ENCODE measurements around the gene LINGO3. TPM values are rescaled to one million over a fixed set of nuclear protein-coding genes. Genes with fewer than 3 reads are reported as not detected.

Gene LINGO3
- polyA plus RNA-seq, 1 donor from 2014 or later, result 2.7 TPM

GRCh38 chr19:2315121-2315817 lies 7.3 kb upstream of the LINGO3 start:
- H3K79me2 ChIP-seq (replicated peaks; ENCODE audit: insufficient read depth, low read length), result no peaks in the 10 kb centered on the region
- no peaks in the 10 kb centered on the region for H3K9me3 ChIP-seq (ENCODE audit: low read length)
- H3F3A ChIP-seq (ENCODE audit: insufficient read depth, low read length, poor library complexity, severe bottlenecking), result no peaks in the 10 kb centered on the region
- no peaks in the 10 kb centered on the region for H3K27me3 ChIP-seq (ENCODE audit: insufficient read depth, low read depth, low read length)
- no peak overlapping the region for H3K27ac ChIP-seq (ENCODE audit: low read length)
- no peaks in the 10 kb centered on the region for H3K9me2 ChIP-seq (ENCODE audit: insufficient read depth, low read length)
- no peak overlapping the region for H3K9ac ChIP-seq (ENCODE audit: low read length)
- no peak overlapping the region for H2AFZ ChIP-seq (ENCODE audit: low read depth, low read length)
- no peaks in the 10 kb centered on the region for H4K20me1 ChIP-seq (ENCODE audit: insufficient read depth)
- no peak overlapping the region for H3K4me3 ChIP-seq (ENCODE audit: low read length)
- no peak overlapping the region for H3K4me2 ChIP-seq (ENCODE audit: low read length)
- TF ChIP-seq MXI1 (conservative IDR thresholded peaks at IDR 0.05; ENCODE audit: poor library complexity, severe bottlenecking), result no peak
- no peaks in the 10 kb centered on the region for H3K36me3 ChIP-seq (ENCODE audit: insufficient read depth, low read length)

- TF ChIP-seq EZH2 (IDR thresholded peaks at IDR 0.05; ENCODE audit: borderline replicate concordance, insufficient read depth, low read length, poor library complexity, severe bottlenecking) (no peak), RAD21 (conservative IDR thresholded peaks at IDR 0.05) (no peak), EP300 (conservative IDR thresholded peaks at IDR 0.05; ENCODE audit: poor library complexity, severe bottlenecking) (no peak), SMC3 (conservative IDR thresholded peaks at IDR 0.05; ENCODE audit: poor library complexity) (no peak), TAF1 (IDR thresholded peaks at IDR 0.05; ENCODE audit: low read depth) (no peak), CTCF (IDR thresholded peaks at IDR 0.05; ENCODE audit: poor library complexity, severe bottlenecking) (no peak)
These were observed 5.0 kb upstream of the LINGO3 start for GRCh38 chr19:2312820-2313501.

GRCh38 chr19:2311093-2311492 lies 3.1 kb upstream of the LINGO3 start:
- TF ChIP-seq POLR2AphosphoS5 (IDR thresholded peaks at IDR 0.05) (no peak), EP300 (conservative IDR thresholded peaks at IDR 0.05; ENCODE audit: poor library complexity, severe bottlenecking) (no peak), EZH2 (IDR thresholded peaks at IDR 0.05; ENCODE audit: borderline replicate concordance, insufficient read depth, low read length, poor library complexity, severe bottlenecking) (no peak), TAF1 (IDR thresholded peaks at IDR 0.05; ENCODE audit: low read depth) (no peak), SMC3 (conservative IDR thresholded peaks at IDR 0.05; ENCODE audit: poor library complexity) (no peak), REST (IDR thresholded peaks at IDR 0.05; ENCODE audit: borderline replicate concordance) (no peak), RAD21 (conservative IDR thresholded peaks at IDR 0.05) (no peak), MXI1 (conservative IDR thresholded peaks at IDR 0.05; ENCODE audit: poor library complexity, severe bottlenecking) (no peak), CTCF (IDR thresholded peaks at IDR 0.05; ENCODE audit: poor library complexity, severe bottlenecking) (no peak)
- Histone ChIP-seq H4K20me1 (ENCODE audit: insufficient read depth) (no peaks in the 10 kb centered on the region), H3K4me3 (ENCODE audit: low read length) (no peak overlapping the region), H3K36me3 (ENCODE audit: insufficient read depth, low read length) (no peaks in the 10 kb centered on the region), H3K27ac (ENCODE audit: low read length) (no peak overlapping the region), H3K79me2 (replicated peaks; ENCODE audit: insufficient read depth, low read length) (no peaks in the 10 kb centered on the region), H3F3A (ENCODE audit: insufficient read depth, low read length, poor library complexity, severe bottlenecking) (no peaks in the 10 kb centered on the region), H3K9ac (ENCODE audit: low read length) (no peak overlapping the region), H3K27me3 (ENCODE audit: insufficient read depth, low read depth, low read length) (peaks cover 15% of the 10 kb centered on the region), H2AFZ (ENCODE audit: low read depth, low read length) (no peak overlapping the region), H3K9me3 (ENCODE audit: low read length) (no peaks in the 10 kb centered on the region), H3K4me2 (ENCODE audit: low read length) (no peak overlapping the region), H3K9me2 (ENCODE audit: insufficient read depth, low read length) (no peaks in the 10 kb centered on the region)

More at GRCh38 chr19:2312820-2313501, 5.0 kb upstream of the LINGO3 start:
- H3K4me2 ChIP-seq (ENCODE audit: low read length), result no peak overlapping the region
- H3K9me2 ChIP-seq (ENCODE audit: insufficient read depth, low read length), result no peaks in the 10 kb centered on the region
- no peak overlapping the region for H2AFZ ChIP-seq (ENCODE audit: low read depth, low read length)
- no peaks in the 10 kb centered on the region for H3F3A ChIP-seq (ENCODE audit: insufficient read depth, low read length, poor library complexity, severe bottlenecking)
- H3K36me3 ChIP-seq (ENCODE audit: insufficient read depth, low read length), result no peaks in the 10 kb centered on the region
- no peaks in the 10 kb centered on the region for H4K20me1 ChIP-seq (ENCODE audit: insufficient read depth)
- H3K79me2 ChIP-seq (replicated peaks; ENCODE audit: insufficient read depth, low read length), result no peaks in the 10 kb centered on the region
- H3K4me3 ChIP-seq (ENCODE audit: low read length), result peak overlapping the region; percentile 18
- H3K9ac ChIP-seq (ENCODE audit: low read length), result no peak overlapping the region
- H3K27ac ChIP-seq (ENCODE audit: low read length), result no peak overlapping the region
- H3K9me3 ChIP-seq (ENCODE audit: low read length), result no peaks in the 10 kb centered on the region
- H3K27me3 ChIP-seq (ENCODE audit: insufficient read depth, low read depth, low read length), result peaks cover 4% of the 10 kb centered on the region

Data from neural cell (in vitro differentiated cells).